HepG2 (cell line): ENCODE measurements around the gene TARM1. TPM values are rescaled to one million over a fixed set of nuclear protein-coding genes. Genes with fewer than 3 reads are reported as not detected.

ENCODE experiments used
- ATAC-seq: fragments of 200-7000 bp; cut with Tn5 transposase; 3 replicates; pipeline ENCODE4 v1.9.1; 2020; ENCODE audit warnings: mild to moderate bottlenecking, moderate library complexity
- BruUV-seq: library from RNA; stranded (reverse); fragments of 400-500 nt; replicated peaks from 2 replicates; lab custom pipeline; 2021; lab: Mats Ljungman, UMichigan
- CTCF ChIA-PET: fragments of 300-600 bp; formaldehyde crosslinking; extraction: SDS; loops from one replicate; lab custom pipeline; 2021; ENCODE audit warnings: low total read pairs, inconsistent platforms, low intra/inter-chr PET ratio; lab: Yijun Ruan, JAX
- POLR2A ChIA-PET: fragments of 350-600 bp; sonication (Branson Sonifier 250); formaldehyde crosslinking; loops from one replicate; lab custom pipeline; 2020; ENCODE audit warnings: antibody characterized with exemption, inconsistent platforms; lab: Yijun Ruan, JAX
- DNase-seq: peaks from one replicate; pipeline ENCODE4 v3.0.0-alpha.2; 2015; ENCODE audit warnings: low spot score
- FAIRE-seq: peaks from 3 replicates; lab custom pipeline; 2011; peaks lifted over from hg19 to GRCh38; lab: Jason Lieb, UNC
- H2AFZ ChIP-seq: one replicate; pipeline ENCODE4 v1.6.1; 2011; ENCODE audit warnings: low read length, inconsistent platforms
- H3K27ac ChIP-seq: fragments of 300-600 bp; 3 replicates; pipeline ENCODE4 v1.8.0; 2011; ENCODE audit warnings: mixed run types, mild to moderate bottlenecking, mixed read lengths, low read length, inconsistent platforms; ENCODE audit not compliant: insufficient read depth; ENCODE audit errors: extremely low read length
- H3K27me3 ChIP-seq, 2 experiments: fragments of 200-600 bp in 1 of 2; 2 replicates in 1 of 2; 3 replicates in 1 of 2; pipeline versions ENCODE4 v1.6.0 to v1.8.0; 2011; ENCODE audit warnings: low read length in 2 of 2, mild to moderate bottlenecking in 2 of 2, moderate library complexity in 2 of 2, inconsistent platforms in 1 of 2; ENCODE audit not compliant: insufficient read depth in 2 of 2, control insufficient read depth in 1 of 2
- H3K36me3 ChIP-seq, 2 experiments: fragments of 200-600 bp in 1 of 2; replicated peaks in 1 of 2; 2 replicates in 1 of 2; 3 replicates in 1 of 2; pipeline versions ENCODE4 v1.5.1 to v1.8.0; 2011; ENCODE audit warnings: low read length in 2 of 2, inconsistent platforms in 1 of 2; ENCODE audit not compliant: insufficient read depth in 2 of 2, control insufficient read depth in 1 of 2
- H3K4me1 ChIP-seq: 2 replicates; pipeline ENCODE4 v1.5.1; 2012; ENCODE audit warnings: low read length, inconsistent platforms; ENCODE audit not compliant: insufficient read depth
- H3K4me2 ChIP-seq: 2 replicates; pipeline ENCODE4 v1.6.0; 2011; ENCODE audit warnings: low read depth, low read length, inconsistent platforms
- H3K4me3 ChIP-seq, 3 experiments: fragments of 200-600 bp in 1 of 3; sonication (generic), shearing (Covaris generic) in 1 of 3; replicated peaks in 1 of 3; 2 replicates each; pipeline ENCODE4 v1.5.1; 2011 to 2016; ENCODE audit warnings: low read length in 3 of 3, inconsistent platforms in 2 of 3, low read depth in 2 of 3, mild to moderate bottlenecking in 2 of 3, control low read depth in 1 of 3, mixed read lengths in 1 of 3; ENCODE audit not compliant: insufficient read depth in 1 of 3
- H3K79me2 ChIP-seq: one replicate; pipeline ENCODE4 v1.6.1; 2011; ENCODE audit warnings: low read length, inconsistent platforms; ENCODE audit not compliant: insufficient read depth
- H3K9ac ChIP-seq: 2 replicates; pipeline ENCODE4 v1.6.0; 2011; ENCODE audit warnings: mild to moderate bottlenecking, low read depth, low read length, inconsistent platforms; ENCODE audit not compliant: insufficient read depth
- H3K9me3 ChIP-seq: 2 replicates; pipeline ENCODE4 v1.5.1; 2012; ENCODE audit warnings: mild to moderate bottlenecking, low read length
- H4K20me1 ChIP-seq: 2 replicates; pipeline ENCODE4 v1.6.0; 2011; ENCODE audit warnings: inconsistent platforms, mild to moderate bottlenecking, low read length, moderate library complexity; ENCODE audit not compliant: insufficient read depth
- DR1 ChIP-seq: sonication (generic); formaldehyde crosslinking; IDR thresholded peaks from 2 replicates; pipeline ENCODE4 v1.8.0; 2021; ENCODE audit warnings: mild to moderate bottlenecking, missing genetic modification reagents, inconsistent platforms
- DRAP1 ChIP-seq: IDR thresholded peaks from 2 replicates; pipeline ENCODE4 v1.6.1; 2016; ENCODE audit warnings: missing genetic modification reagents, missing compliant biosample characterization
- HMG20B ChIP-seq: conservative IDR thresholded peaks from 2 replicates; pipeline ENCODE4 v1.6.1; 2016; ENCODE audit warnings: missing genetic modification reagents, missing compliant biosample characterization
- HMGXB3 ChIP-seq: sonication (generic); formaldehyde crosslinking; IDR thresholded peaks from 2 replicates; pipeline ENCODE4 v1.4.0; 2020; ENCODE audit warnings: missing genetic modification reagents, borderline replicate concordance
- PHF21A ChIP-seq: sonication (generic); formaldehyde crosslinking; IDR thresholded peaks from 2 replicates; pipeline ENCODE4 v1.5.0; 2020; ENCODE audit warnings: mild to moderate bottlenecking, missing genetic modification reagents
- ZBTB14 ChIP-seq: sonication (generic); formaldehyde crosslinking; IDR thresholded peaks from 2 replicates; pipeline ENCODE4 v1.4.0; 2020; ENCODE audit warnings: missing genetic modification reagents
- ZNF256 ChIP-seq: sonication (generic); formaldehyde crosslinking; conservative IDR thresholded peaks from 2 replicates; pipeline ENCODE4 v1.4.0; 2020; ENCODE audit warnings: missing genetic modification reagents
- ZNF317 ChIP-seq: sonication (generic); formaldehyde crosslinking; IDR thresholded peaks from 2 replicates; pipeline ENCODE4 v1.5.0; 2020; ENCODE audit warnings: mild to moderate bottlenecking, missing genetic modification reagents
- ZNF720 ChIP-seq: sonication (generic); formaldehyde crosslinking; IDR thresholded peaks from 2 replicates; pipeline ENCODE4 v1.4.0; 2020; ENCODE audit warnings: missing genetic modification reagents
- ZSCAN29 ChIP-seq: sonication (generic); formaldehyde crosslinking; conservative IDR thresholded peaks from 2 replicates; pipeline ENCODE4 v1.4.0; 2020; ENCODE audit warnings: mild to moderate bottlenecking, missing genetic modification reagents
- WGBS: methylation state at CpG from one replicate; pipeline ENCODE4 v1.1.6; 2017; ENCODE audit warnings: low lambda C conversion rate; 5-methylcytosine and 5-hydroxymethylcytosine counted together
- in situ Hi-C: cut with HindIII; loops from 2 replicates; pipeline ENCODE4 v1.10.0; 2017; ENCODE audit warnings: low pct_unique_long_range_greater_than_20kb; ENCODE audit not compliant: extremely low pct_ligation_motif_present
- intact Hi-C: fragments of 100-400 bp; cut with micrococcal nuclease; formaldehyde crosslinking; loops from one replicate; pipeline ENCODE4 v1.10.0; 2022; ENCODE audit not compliant: unreplicated experiment
- polyA plus RNA-seq, 8 experiments: library from polyadenylated mRNA; depleted of rRNA in 3 of 8; stranded (reverse) in 7 of 8; unstranded in 1 of 8; fragments of >200 nt; fragmentation: Illumina TruSeq in 4 of 8; extraction: Trizol in 4 of 8; gene quantifications; 2 replicates each; pipeline versions ENCODE4 v1.2.1 to v1.2.3, GENCODE V29; 2011 to 2016; ENCODE audit warnings: low read depth in 4 of 8, missing spikeins in 1 of 8, mixed read lengths in 1 of 8; ENCODE audit not compliant: insufficient read depth in 1 of 8
- total RNA-seq, 5 experiments: library from RNA; depleted of rRNA; stranded (reverse); fragments of >200 nt; fragmentation: Illumina TruSeq; extraction: Trizol; gene quantifications; 2 replicates each; pipeline ENCODE4 v1.2.3, GENCODE V29; 2016; ENCODE audit warnings: low read depth in 1 of 5

Gene TARM1
- total and polyA plus RNA-seq, 2 of the 13 experiments (the other 11 are each of a cell fraction or from before 2014, with no cell fraction given), result not detected

- in situ Hi-C loops, result no loop called here
- Histone ChIP-seq H3K9me3 (peaks cover 9% of the 10 kb centered on the region), H3K79me2 (no peaks in the 10 kb centered on the region), H3K4me2 (no peak overlapping the region), H2AFZ (no peak overlapping the region), H3K27ac (no peak overlapping the region), H3K4me1 (no peaks in the 10 kb centered on the region), H4K20me1 (no peaks in the 10 kb centered on the region), H3K4me3 (no peak overlapping the region), H3K27me3 (no peaks in the 10 kb centered on the region; a peak in 1 of 5 replicates), H3K36me3 (no peaks in the 10 kb centered on the region), H3K9ac (no peak overlapping the region)
- intact Hi-C loops, result no loop called here
- no peak for FAIRE-seq
- no peak for ATAC-seq
- no peak for TF ChIP-seq ZSCAN29 (CRISPR knock-in tag)
- BruUV-seq, result no TSS peak
- 18% methylated on average over 5 of the region's 5 CpGs for WGBS
- no peak for DNase-seq
- POLR2A ChIA-PET, result no interaction called here
- CTCF ChIA-PET, result no interaction called here
Measured at GRCh38 chr19:54069470-54069869, 11.7 kb downstream of the TARM1 start.

- Histone ChIP-seq H3K79me2 (no peaks in the 10 kb centered on the region), H3K4me2 (no peak within 1 kb of the TSS), H3K9ac (no peak within 1 kb of the TSS), H4K20me1 (no peaks in the 10 kb centered on the region), H3K9me3 (no peaks in the 10 kb centered on the region), H3K4me3 (no peak within 1 kb of the TSS), H2AFZ (no peak within 1 kb of the TSS), H3K27ac (no peak within 1 kb of the TSS), H3K4me1 (no peaks in the 10 kb centered on the region), H3K27me3 (peaks cover 0 to 14% of the 10 kb centered on the region in 2 experiments; a peak in 2 of 5 replicates), H3K36me3 (no peaks in the 10 kb centered on the region)
- no TSS peak for BruUV-seq
- FAIRE-seq, result no peak
- ChIA-PET POLR2A (no interaction called here), CTCF (no interaction called here)
- no peak for ATAC-seq
- no peak for DNase-seq
- intact Hi-C loops (no loop called here), in situ Hi-C loops (no loop called here)
- 73% methylated on average over 34 of the region's 34 CpGs for WGBS
- TF ChIP-seq HMGXB3 (no peak), PHF21A (CRISPR knock-in tag) (no peak), ZNF720 (CRISPR knock-in tag) (no peak), HMG20B (no peak), DRAP1 (no peak), ZNF256 (CRISPR knock-in tag) (no peak), ZBTB14 (CRISPR knock-in tag) (no peak), DR1 (CRISPR knock-in tag) (no peak), ZNF317 (CRISPR knock-in tag) (no peak)
Measured at GRCh38 chr19:54063350-54064116, 17.6 kb downstream of the TARM1 start, which contains the start of gene VSTM1. VSTM1 (minus strand) TSS chr19:54063897; CDS start chr19:54063777, 120 bp downstream.
